Endothelial cell of umbilical vein (primary cell): ENCODE data around the gene CEP162. TPM values are rescaled to one million over a fixed set of nuclear protein-coding genes. Genes with fewer than 3 reads are reported as not detected.

Experiments used
- BruUV-seq: library from RNA; stranded (reverse); fragments of 400-500 nt; replicated peaks from 2 replicates; lab custom pipeline; 2021; lab: Mats Ljungman, UMichigan
- CTCF ChIA-PET: fragments of 300-600, 350-600 bp; sonication (Branson Sonifier 250); formaldehyde crosslinking; loops from one replicate; lab custom pipeline; 2021; ENCODE audit warnings: antibody characterized with exemption, inconsistent platforms; lab: Charles Lee
- POLR2A ChIA-PET: fragments of 300-600, 350-600 bp; sonication (Branson Sonifier 250); formaldehyde crosslinking; loops from one replicate; lab custom pipeline; 2021; ENCODE audit warnings: antibody characterized with exemption, inconsistent platforms; lab: Charles Lee
- DNase-seq: peaks from one replicate; pipeline ENCODE4 v3.0.0-alpha.2; 2011; ENCODE audit warnings: low read depth, low spot score
- FAIRE-seq: peaks from 2 replicates; lab custom pipeline; 2011; peaks lifted over from hg19 to GRCh38; lab: Jason Lieb, UNC
- H2AFZ ChIP-seq: 2 replicates; pipeline ENCODE4 v1.6.0; 2012; ENCODE audit warnings: low read depth, low read length, control low read depth, inconsistent platforms
- H3K27ac ChIP-seq: 2 replicates; pipeline ENCODE4 v1.5.1; 2011; ENCODE audit warnings: low read depth, mild to moderate bottlenecking, control low read depth, low read length, moderate library complexity; ENCODE audit not compliant: insufficient read depth
- H3K27me3 ChIP-seq, 2 experiments: 2 replicates each; pipeline versions ENCODE4 v1.6.0 to v1.6.1; 2011; ENCODE audit warnings: low read length in 2 of 2, mixed read lengths in 1 of 2; ENCODE audit not compliant: control insufficient read depth in 2 of 2, insufficient read depth in 2 of 2
- H3K36me3 ChIP-seq, 2 experiments: 2 replicates in 1 of 2; 3 replicates in 1 of 2; pipeline ENCODE4 v1.5.1; 2011; ENCODE audit warnings: low read length in 2 of 2, mild to moderate bottlenecking in 1 of 2, moderate library complexity in 1 of 2; ENCODE audit not compliant: control insufficient read depth in 2 of 2, insufficient read depth in 2 of 2; ENCODE audit errors: extremely low read depth in 1 of 2
- H3K4me1 ChIP-seq: 3 replicates; pipeline ENCODE4 v1.5.1; 2011; ENCODE audit warnings: mild to moderate bottlenecking, low read length; ENCODE audit not compliant: control insufficient read depth, insufficient read depth; ENCODE audit errors: extremely low read depth
- H3K4me2 ChIP-seq: 2 replicates; pipeline ENCODE4 v1.6.1; 2011; ENCODE audit warnings: low read length, control low read depth, mixed read lengths; ENCODE audit not compliant: insufficient read depth
- H3K4me3 ChIP-seq, 3 experiments: fragments of 200-600 bp in 1 of 3; sonication (generic), shearing (Covaris generic) in 1 of 3; replicated peaks in 1 of 3; 2 replicates each; pipeline ENCODE4 v1.5.1; 2011 to 2016; ENCODE audit warnings: control low read depth in 3 of 3, low read length in 3 of 3, mild to moderate bottlenecking in 2 of 3, inconsistent platforms in 1 of 3, low read depth in 1 of 3, moderate library complexity in 1 of 3; ENCODE audit not compliant: insufficient read depth in 1 of 3
- H3K79me2 ChIP-seq: 2 replicates; pipeline ENCODE4 v1.6.0; 2012; ENCODE audit warnings: low read length, inconsistent platforms; ENCODE audit not compliant: control insufficient read depth, insufficient read depth
- H3K9ac ChIP-seq: replicated peaks from 2 replicates; pipeline ENCODE3; 2011; ENCODE audit warnings: low read length, control low read depth; ENCODE audit not compliant: insufficient read depth; ENCODE audit errors: extremely low read depth
- H3K9me1 ChIP-seq: replicated peaks from 3 replicates; pipeline ENCODE4 v1.6.0; 2011; ENCODE audit warnings: mild to moderate bottlenecking, low read length; ENCODE audit not compliant: control insufficient read depth, insufficient read depth; ENCODE audit errors: extremely low read depth
- H3K9me3 ChIP-seq: replicated peaks from 2 replicates; pipeline ENCODE4 v1.5.1; 2012; ENCODE audit warnings: low read length, inconsistent platforms; ENCODE audit not compliant: control insufficient read depth, insufficient read depth
- H4K20me1 ChIP-seq: replicated peaks from 2 replicates; pipeline ENCODE3; 2011; ENCODE audit warnings: mild to moderate bottlenecking, low read length; ENCODE audit not compliant: control insufficient read depth, insufficient read depth; ENCODE audit errors: extremely low read depth
- EZH2 ChIP-seq: IDR thresholded peaks from 2 replicates; pipeline ENCODE4 v1.6.1; 2012; ENCODE audit warnings: borderline replicate concordance, low read depth, mild to moderate bottlenecking, moderate library complexity, low read length, inconsistent platforms; ENCODE audit not compliant: severe bottlenecking
- FOS ChIP-seq: IDR thresholded peaks from 2 replicates; pipeline ENCODE4 v1.6.1; 2011; ENCODE audit warnings: mild to moderate bottlenecking, low read length, moderate library complexity, borderline replicate concordance; ENCODE audit not compliant: insufficient read depth
- GATA2 ChIP-seq: IDR thresholded peaks from 2 replicates; pipeline ENCODE4 v1.7.0; 2011; ENCODE audit warnings: low read depth, mild to moderate bottlenecking, moderate library complexity, mixed read lengths, low read length; ENCODE audit not compliant: insufficient read length, insufficient read depth
- JUN ChIP-seq: IDR thresholded peaks from 2 replicates; pipeline ENCODE4 v1.6.1; 2011; ENCODE audit warnings: borderline replicate concordance, low read depth; ENCODE audit not compliant: insufficient read length, insufficient read depth
- MYC ChIP-seq: IDR thresholded peaks from one replicate; pipeline ENCODE4 v1.6.1; 2011; ENCODE audit warnings: mild to moderate bottlenecking, low read depth, low read length
- POLR2A ChIP-seq: IDR thresholded peaks from 2 replicates; pipeline ENCODE4 v1.6.1; 2012; ENCODE audit warnings: low read depth, mild to moderate bottlenecking, control low read depth, low read length
- POLR2AphosphoS5 ChIP-seq: IDR thresholded peaks from 2 replicates; pipeline ENCODE4 v1.6.1; 2012; ENCODE audit warnings: low read depth, mild to moderate bottlenecking, control low read depth, low read length, moderate library complexity; ENCODE audit not compliant: insufficient read depth
- dilution Hi-C: fragments of 300-500 bp; cut with MboI; formaldehyde crosslinking; loops from one replicate; pipeline ENCODE4 v1.15.0; 2019; ENCODE audit warnings: low sequenced_read_pairs; ENCODE audit not compliant: extremely low pct_ligation_motif_present
- intact Hi-C: fragments of 100-400 bp; cut with micrococcal nuclease; formaldehyde crosslinking; loops from one replicate; pipeline ENCODE4 v1.10.0; 2022
- polyA plus RNA-seq, 4 experiments: library from polyadenylated mRNA; depleted of rRNA in 3 of 4; stranded (reverse) in 3 of 4; unstranded in 1 of 4; fragments of >200 nt; gene quantifications; 2 replicates each; pipeline versions ENCODE4 v1.2.1 to v1.2.3, GENCODE V29; 2011 to 2012; ENCODE audit warnings: missing spikeins in 1 of 4
- total RNA-seq: library from RNA; stranded (reverse); gene quantifications from 2 replicates; pipeline ENCODE4 v1.2.3, GENCODE V29; 2021
- TF ChIP-seq, protein P1 (sequence below): IDR thresholded peaks from 2 replicates; pipeline ENCODE4 v1.6.1; 2011; ENCODE audit not compliant: insufficient read depth, insufficient read length
- TF ChIP-seq, protein P2 (sequence below), 2 donors: IDR thresholded peaks; 1 replicate in 1 of 2; 2 replicates in 1 of 2; pipeline ENCODE4 v1.5.1; 2011; ENCODE audit warnings: low read length in 2 of 2, mild to moderate bottlenecking in 2 of 2, moderate library complexity in 2 of 2, control low read depth in 1 of 2, inconsistent platforms in 1 of 2, low read depth in 1 of 2; ENCODE audit not compliant: insufficient read depth in 1 of 2; ENCODE audit errors: extremely low read depth in 1 of 2

The CEP162 gene
- total and polyA plus RNA-seq, 2 donors (not counting 3 experiments of a cell fraction or from before 2014, with no cell fraction given), result 0.79 to 10.8 TPM

DNA sequence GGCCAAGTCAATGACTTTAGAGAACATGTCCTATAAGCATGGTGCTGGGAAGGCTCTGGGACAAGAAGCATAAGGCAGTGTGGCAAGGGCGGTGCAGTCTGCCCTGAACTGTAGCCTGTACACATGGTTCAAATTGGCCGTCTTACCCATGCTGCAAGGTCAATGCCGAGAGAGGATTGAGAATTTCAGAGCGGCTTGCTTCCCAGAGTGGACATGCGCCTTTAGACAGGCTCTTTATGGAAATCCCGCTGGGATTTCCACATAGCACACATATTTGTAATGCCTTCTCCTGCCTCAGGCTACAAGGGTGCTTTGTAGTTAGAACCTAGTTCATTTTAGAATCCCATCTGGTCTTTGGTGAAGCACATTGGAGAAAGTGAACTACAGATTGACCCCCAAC is 36.1 kb upstream of the CEP162 start:
- Histone ChIP-seq H3K9ac (no peak overlapping the region), H2AFZ (no peak overlapping the region), H3K27me3 (peaks cover 7 to 10% of the 10 kb centered on the region in 2 experiments), H4K20me1 (no peaks in the 10 kb centered on the region), H3K9me1 (no peaks in the 10 kb centered on the region), H3K27ac (no peak overlapping the region), H3K36me3 (no peaks in the 10 kb centered on the region), H3K79me2 (no peaks in the 10 kb centered on the region), H3K9me3 (no peaks in the 10 kb centered on the region), H3K4me1 (no peaks in the 10 kb centered on the region), H3K4me3 (no peak overlapping the region), H3K4me2 (no peak overlapping the region)
- no peak for FAIRE-seq
- dilution Hi-C loops, result no loop called here
- TF ChIP-seq, protein P1, sequence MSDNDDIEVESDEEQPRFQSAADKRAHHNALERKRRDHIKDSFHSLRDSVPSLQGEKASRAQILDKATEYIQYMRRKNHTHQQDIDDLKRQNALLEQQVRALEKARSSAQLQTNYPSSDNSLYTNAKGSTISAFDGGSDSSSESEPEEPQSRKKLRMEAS, result no peak
- TF ChIP-seq, protein P2, sequence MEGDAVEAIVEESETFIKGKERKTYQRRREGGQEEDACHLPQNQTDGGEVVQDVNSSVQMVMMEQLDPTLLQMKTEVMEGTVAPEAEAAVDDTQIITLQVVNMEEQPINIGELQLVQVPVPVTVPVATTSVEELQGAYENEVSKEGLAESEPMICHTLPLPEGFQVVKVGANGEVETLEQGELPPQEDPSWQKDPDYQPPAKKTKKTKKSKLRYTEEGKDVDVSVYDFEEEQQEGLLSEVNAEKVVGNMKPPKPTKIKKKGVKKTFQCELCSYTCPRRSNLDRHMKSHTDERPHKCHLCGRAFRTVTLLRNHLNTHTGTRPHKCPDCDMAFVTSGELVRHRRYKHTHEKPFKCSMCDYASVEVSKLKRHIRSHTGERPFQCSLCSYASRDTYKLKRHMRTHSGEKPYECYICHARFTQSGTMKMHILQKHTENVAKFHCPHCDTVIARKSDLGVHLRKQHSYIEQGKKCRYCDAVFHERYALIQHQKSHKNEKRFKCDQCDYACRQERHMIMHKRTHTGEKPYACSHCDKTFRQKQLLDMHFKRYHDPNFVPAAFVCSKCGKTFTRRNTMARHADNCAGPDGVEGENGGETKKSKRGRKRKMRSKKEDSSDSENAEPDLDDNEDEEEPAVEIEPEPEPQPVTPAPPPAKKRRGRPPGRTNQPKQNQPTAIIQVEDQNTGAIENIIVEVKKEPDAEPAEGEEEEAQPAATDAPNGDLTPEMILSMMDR (IDR thresholded peaks at IDR 0.05; ENCODE audit: extremely low read depth in 1 of 2, insufficient read depth in 1 of 2, low read depth in 1 of 2, low read length in 2 of 2), result no peak
- TF ChIP-seq MYC (no peak), EZH2 (no peak), GATA2 (no peak), FOS (no peak), JUN (no peak), POLR2AphosphoS5 (no peak), POLR2A (no peak)
- DNase-seq, result no peak
- CTCF ChIA-PET, result no interaction called here
- intact Hi-C loops, result no loop called here
- POLR2A ChIA-PET, result no interaction called here
- BruUV-seq, result no TSS peak
